NCI-H1417 (cell line): Measurements from ENCODE around the gene FAM13A.
"Not testable (repeated sequence)": the region's sequence is repeated elsewhere in the genome, so short reads cannot be mapped to it uniquely, and the experiment has no call there.

ENCODE experiments used
- DNase-seq, 3 experiments: peaks; one replicate each; lab custom pipeline; 2025; lab: John Stamatoyannopoulos, UW

FAM13A gene

GRCh38 chr4:88999392-88999930 is 57.5 kb downstream of the FAM13A start:
- peak; percentile 13 to 93 (median 57) for DNase-seq

- no peak for DNase-seq
Measured at GRCh38 chr4:88998891-88999290, 58.1 kb downstream of the FAM13A start.

GRCh38 chr4:88998001-88998400 is 59.0 kb downstream of the FAM13A start:
- no peak for DNase-seq

GRCh38 chr4:88995874-88996273 is 61.1 kb downstream of the FAM13A start:
- no peak for DNase-seq

GRCh38 chr4:88995257-88995656 is 61.7 kb downstream of the FAM13A start:
- DNase-seq: not testable (repeated sequence)

- no peak for DNase-seq
Measured at GRCh38 chr4:88993246-88993645, 63.7 kb downstream of the FAM13A start.

- DNase-seq: no peak
Measured at GRCh38 chr4:88991746-88992145, 65.2 kb downstream of the FAM13A start.

- DNase-seq: no peak
Measured at GRCh38 chr4:88989990-88990389, 67.0 kb downstream of the FAM13A start.

GRCh38 chr4:88985088-88985773 is 71.8 kb downstream of the FAM13A start:
- no peak for DNase-seq

GRCh38 chr4:88982757-88983156 is 74.2 kb downstream of the FAM13A start:
- no peak for DNase-seq

- no peak for DNase-seq
Measured at GRCh38 chr4:88981993-88982392, 75.0 kb downstream of the FAM13A start.

GRCh38 chr4:88981556-88981955 is 75.4 kb downstream of the FAM13A start:
- DNase-seq: no peak

- no peak for DNase-seq
Measured at GRCh38 chr4:88979276-88979675, 77.7 kb downstream of the FAM13A start.

GRCh38 chr4:88976775-88977035 is 80.3 kb downstream of the FAM13A start:
- no peak for DNase-seq

- no peak for DNase-seq
Measured at GRCh38 chr4:88975958-88976774, 80.8 kb downstream of the FAM13A start.

GRCh38 chr4:88971536-88971935 is 85.4 kb downstream of the FAM13A start:
- no peak for DNase-seq

GRCh38 chr4:88969746-88970145 is 87.2 kb downstream of the FAM13A start:
- no peak for DNase-seq

GRCh38 chr4:88969271-88969670 is 87.7 kb downstream of the FAM13A start:
- DNase-seq: no peak

- peak in 2 of 3 experiments; percentile 14 to 37 for DNase-seq
Measured at GRCh38 chr4:88967883-88968331, 89.1 kb downstream of the FAM13A start.

GRCh38 chr4:88965053-88965452 is 91.9 kb downstream of the FAM13A start:
- no peak for DNase-seq

- no peak for DNase-seq
Measured at GRCh38 chr4:88964450-88964849, 92.5 kb downstream of the FAM13A start.

GRCh38 chr4:88963817-88964216 is 93.2 kb downstream of the FAM13A start:
- peak in 1 of 3 experiments; percentile 41 for DNase-seq

GRCh38 chr4:88962396-88962795 is 94.6 kb downstream of the FAM13A start:
- DNase-seq: no peak
